ENCODE data around the gene HINT3. TPM values are rescaled to one million over a fixed set of nuclear protein-coding genes. Genes with fewer than 3 reads are reported as not detected.
"Not testable (repeated sequence)": the region's sequence is repeated elsewhere in the genome, so short reads cannot be mapped to it uniquely, and the experiment has no call there.

Gene HINT3
- total RNA-seq, 1 experiment from 2014 or later = 15.1 TPM

DNA sequence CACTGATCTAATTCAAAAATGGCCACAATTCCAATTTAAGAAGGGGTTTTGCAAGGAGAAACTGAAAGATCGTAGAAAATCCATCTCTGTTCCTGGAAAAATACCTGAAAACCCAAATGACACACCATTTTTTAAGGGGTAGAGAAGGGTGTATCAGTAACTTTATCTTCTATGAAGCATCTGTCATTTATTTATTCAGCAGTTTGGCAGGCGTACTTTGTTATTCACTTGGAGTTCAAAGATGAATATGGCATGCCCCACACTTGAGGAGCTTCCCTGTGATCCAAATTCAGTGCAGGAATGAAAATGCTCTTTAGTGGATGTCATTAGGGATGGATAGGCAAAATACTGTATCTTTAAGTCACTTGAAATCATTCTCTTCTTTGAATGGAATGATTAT lies 7.2 kb downstream of the HINT3 start:
- intact Hi-C loops (cut with micrococcal nuclease; ENCODE audit: unreplicated experiment) = no loop called here
- TF ChIP-seq, protein P1, sequence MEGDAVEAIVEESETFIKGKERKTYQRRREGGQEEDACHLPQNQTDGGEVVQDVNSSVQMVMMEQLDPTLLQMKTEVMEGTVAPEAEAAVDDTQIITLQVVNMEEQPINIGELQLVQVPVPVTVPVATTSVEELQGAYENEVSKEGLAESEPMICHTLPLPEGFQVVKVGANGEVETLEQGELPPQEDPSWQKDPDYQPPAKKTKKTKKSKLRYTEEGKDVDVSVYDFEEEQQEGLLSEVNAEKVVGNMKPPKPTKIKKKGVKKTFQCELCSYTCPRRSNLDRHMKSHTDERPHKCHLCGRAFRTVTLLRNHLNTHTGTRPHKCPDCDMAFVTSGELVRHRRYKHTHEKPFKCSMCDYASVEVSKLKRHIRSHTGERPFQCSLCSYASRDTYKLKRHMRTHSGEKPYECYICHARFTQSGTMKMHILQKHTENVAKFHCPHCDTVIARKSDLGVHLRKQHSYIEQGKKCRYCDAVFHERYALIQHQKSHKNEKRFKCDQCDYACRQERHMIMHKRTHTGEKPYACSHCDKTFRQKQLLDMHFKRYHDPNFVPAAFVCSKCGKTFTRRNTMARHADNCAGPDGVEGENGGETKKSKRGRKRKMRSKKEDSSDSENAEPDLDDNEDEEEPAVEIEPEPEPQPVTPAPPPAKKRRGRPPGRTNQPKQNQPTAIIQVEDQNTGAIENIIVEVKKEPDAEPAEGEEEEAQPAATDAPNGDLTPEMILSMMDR (IDR thresholded peaks at IDR 0.05; ENCODE audit: unreplicated experiment) = no peak
- peaks cover 25% of the 10 kb centered on the region for H3K4me1 Mint-ChIP-seq (ENCODE audit: low read depth, unreplicated experiment)
- H3K36me3 Mint-ChIP-seq (ENCODE audit: insufficient read depth, unreplicated experiment) = no peaks in the 10 kb centered on the region
- BruUV-seq (replicated peaks) = no TSS peak
- CTCF ChIA-PET = interaction anchor here (1.4 kb wide), 1 partner anchor 10 kb away, joined by 4 read pairs; no protein-coding TSS in a partner anchor
- H3K4me3 Mint-ChIP-seq (ENCODE audit: low read depth, unreplicated experiment) = no peak overlapping the region
- DNase-seq = no peak
- H3K27me3 Mint-ChIP-seq (ENCODE audit: unreplicated experiment) = no peaks in the 10 kb centered on the region
- no peaks in the 10 kb centered on the region for H3K9me3 Mint-ChIP-seq (ENCODE audit: low read depth, unreplicated experiment)
- H3K27ac Mint-ChIP-seq (ENCODE audit: unreplicated experiment) = no peak overlapping the region

DNA sequence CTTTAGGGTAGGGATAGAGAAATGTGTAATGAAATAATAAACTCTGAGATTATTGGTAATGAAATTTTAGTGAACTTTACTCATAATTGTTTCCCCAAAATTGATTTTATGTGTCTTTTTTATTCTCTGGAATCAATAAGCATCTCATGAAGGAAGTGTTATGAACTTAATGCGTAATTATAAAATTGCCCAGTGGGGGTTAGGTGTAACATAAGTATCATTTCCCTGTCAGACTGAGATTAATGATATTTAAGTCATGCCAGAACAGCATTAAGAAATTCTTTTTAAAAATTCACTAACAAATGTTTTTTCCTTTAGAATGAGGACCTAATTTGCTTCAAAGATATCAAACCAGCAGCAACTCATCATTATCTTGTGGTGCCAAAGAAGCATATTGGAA lies 10.0 kb downstream of the HINT3 start:
- intact Hi-C loops (cut with micrococcal nuclease; ENCODE audit: unreplicated experiment) = no loop called here
- H3K9me3 Mint-ChIP-seq (ENCODE audit: low read depth, unreplicated experiment) = no peaks in the 10 kb centered on the region
- no peaks in the 10 kb centered on the region for H3K27me3 Mint-ChIP-seq (ENCODE audit: unreplicated experiment)
- CTCF ChIA-PET = no interaction called here
- H3K27ac Mint-ChIP-seq (ENCODE audit: unreplicated experiment) = no peak overlapping the region
- peaks cover 25% of the 10 kb centered on the region for H3K4me1 Mint-ChIP-seq (ENCODE audit: low read depth, unreplicated experiment)
- TF ChIP-seq, protein P1 (IDR thresholded peaks at IDR 0.05; ENCODE audit: unreplicated experiment) = no peak
- DNase-seq = no peak
- H3K36me3 Mint-ChIP-seq (ENCODE audit: insufficient read depth, unreplicated experiment) = no peaks in the 10 kb centered on the region
- H3K4me3 Mint-ChIP-seq (ENCODE audit: low read depth, unreplicated experiment) = no peak overlapping the region
- BruUV-seq (replicated peaks) = no TSS peak

DNA sequence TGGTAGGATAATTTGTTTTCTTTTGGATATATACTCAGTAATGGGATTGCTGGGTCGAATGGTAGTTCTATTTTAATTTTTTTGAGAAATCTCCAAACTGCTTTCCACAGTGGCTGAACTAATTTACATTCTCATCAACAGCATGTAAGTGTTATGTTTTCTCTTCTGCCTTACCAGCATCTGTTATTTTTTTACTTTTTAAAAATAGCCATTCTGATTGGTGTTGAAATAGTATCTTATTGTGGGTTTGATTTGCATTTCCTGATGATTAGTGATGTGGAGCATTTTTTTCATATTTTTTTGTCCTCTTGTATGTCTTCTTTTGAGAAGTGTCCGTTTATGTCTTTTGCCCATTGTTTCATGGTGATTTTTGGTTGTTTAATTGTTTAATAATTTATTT lies 11.9 kb downstream of the HINT3 start:
- DNase-seq = no peak
- Mint-ChIP-seq H3K36me3 (ENCODE audit: insufficient read depth, unreplicated experiment) (no peaks in the 10 kb centered on the region), H3K4me3 (ENCODE audit: low read depth, unreplicated experiment) (no peak overlapping the region), H3K9me3 (ENCODE audit: low read depth, unreplicated experiment) (no peaks in the 10 kb centered on the region), H3K4me1 (ENCODE audit: low read depth, unreplicated experiment) (peaks cover 18% of the 10 kb centered on the region), H3K27ac (ENCODE audit: unreplicated experiment) (no peak overlapping the region), H3K27me3 (ENCODE audit: unreplicated experiment) (no peaks in the 10 kb centered on the region)
- TF ChIP-seq, protein P1 (IDR thresholded peaks at IDR 0.05; ENCODE audit: unreplicated experiment) = no peak
- CTCF ChIA-PET = no interaction called here
- intact Hi-C loops (cut with micrococcal nuclease; ENCODE audit: unreplicated experiment) = no loop called here
- no TSS peak for BruUV-seq (replicated peaks)

DNA sequence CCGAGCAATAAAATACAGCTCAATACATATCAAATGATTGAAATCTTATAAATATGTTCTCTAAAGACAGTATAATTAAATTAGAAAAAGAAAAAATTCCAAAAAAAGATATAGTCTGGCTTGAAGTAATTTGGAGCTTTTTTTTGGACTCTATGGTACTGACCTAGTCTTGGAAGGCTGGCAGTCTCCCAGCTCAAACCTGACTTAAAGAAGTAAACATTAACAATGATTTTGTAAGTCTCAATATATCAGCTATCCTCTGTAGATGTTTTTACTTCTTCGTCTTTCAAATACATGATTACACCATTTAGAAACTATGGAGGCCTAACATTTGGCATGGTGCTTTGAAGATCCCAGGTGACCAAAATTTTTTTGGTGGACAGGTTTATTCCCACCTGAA lies 14.2 kb downstream of the HINT3 start:
- H3K27me3 Mint-ChIP-seq (ENCODE audit: unreplicated experiment) = no peaks in the 10 kb centered on the region
- BruUV-seq (replicated peaks) = no TSS peak
- CTCF ChIA-PET = interaction anchor here (1.3 kb wide), 1 partner anchor 14 kb away, joined by 6 read pairs; the partner anchor contains the start of gene HINT3

DNA sequence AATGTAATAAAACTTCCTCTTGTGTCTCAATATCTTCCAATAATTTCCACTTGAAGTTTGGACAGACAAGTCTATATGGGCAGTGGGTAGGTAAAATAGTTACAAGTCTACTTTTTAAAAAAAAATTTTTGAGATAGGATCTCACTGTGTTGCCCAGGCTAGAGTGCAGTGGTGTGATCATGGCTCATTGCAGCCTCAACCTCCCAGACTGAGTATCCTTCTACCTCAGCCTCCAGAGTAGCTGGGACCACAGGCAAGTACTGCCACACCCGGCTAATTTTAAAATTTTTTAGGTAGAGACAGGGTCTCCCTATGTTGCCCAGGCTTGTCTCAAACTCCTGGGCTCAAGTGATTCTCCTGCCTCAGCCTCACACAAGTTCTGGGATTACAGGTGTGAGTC lies 15.9 kb downstream of the HINT3 start:
- H3K27ac Mint-ChIP-seq (ENCODE audit: unreplicated experiment); CTCF ChIA-PET; H3K27me3 Mint-ChIP-seq (ENCODE audit: unreplicated experiment); H3K9me3 Mint-ChIP-seq (ENCODE audit: low read depth, unreplicated experiment); H3K4me1 Mint-ChIP-seq (ENCODE audit: low read depth, unreplicated experiment); H3K36me3 Mint-ChIP-seq (ENCODE audit: insufficient read depth, unreplicated experiment); DNase-seq; H3K4me3 Mint-ChIP-seq (ENCODE audit: low read depth, unreplicated experiment); BruUV-seq (replicated peaks): not testable (repeated sequence)
- intact Hi-C loops (cut with micrococcal nuclease; ENCODE audit: unreplicated experiment) = loop anchor here (5.0 to 10.0 kb wide), 2 partner anchors 115 to 658 kb away; no protein-coding TSS in a partner anchor

More for the DNA sequence above, 14.2 kb downstream of the HINT3 start:
- intact Hi-C loops (cut with micrococcal nuclease; ENCODE audit: unreplicated experiment) = loop anchor here (5.0 to 10.0 kb wide), 2 partner anchors 113 to 656 kb away; no protein-coding TSS in a partner anchor
- Mint-ChIP-seq H3K9me3 (ENCODE audit: low read depth, unreplicated experiment) (no peaks in the 10 kb centered on the region), H3K4me3 (ENCODE audit: low read depth, unreplicated experiment) (no peak overlapping the region), H3K36me3 (ENCODE audit: insufficient read depth, unreplicated experiment) (no peaks in the 10 kb centered on the region), H3K27ac (ENCODE audit: unreplicated experiment) (no peak overlapping the region), H3K4me1 (ENCODE audit: low read depth, unreplicated experiment) (no peaks in the 10 kb centered on the region)
- DNase-seq = no peak
- TF ChIP-seq, protein P1 (IDR thresholded peaks at IDR 0.05; ENCODE audit: unreplicated experiment) = no peak
